Coronary artery (tissue), 2 donors: ENCODE measurements around the gene ZNF687.

Experiments
- DNase-seq: peaks from one replicate; pipeline ENCODE4 v3.0.0-alpha.2; 2017; ENCODE audit warnings: low spot score
- H3K27ac ChIP-seq, 2 donors: fragments of 200-600 bp; sonication (generic); one replicate each; pipeline ENCODE4 v1.5.1; 2016 to 2019
- H3K4me3 ChIP-seq: fragments of 200-600 bp; sonication (generic); 2 replicates; pipeline ENCODE4 v1.5.1; 2016; ENCODE audit warnings: mild to moderate bottlenecking, moderate library complexity
- TF ChIP-seq, protein P1 (sequence below): fragments of 200-600 bp; sonication (generic); IDR thresholded peaks from one replicate; pipeline ENCODE4 v1.5.1; 2019; ENCODE audit warnings: antibody characterized with exemption

Gene ZNF687

DNA sequence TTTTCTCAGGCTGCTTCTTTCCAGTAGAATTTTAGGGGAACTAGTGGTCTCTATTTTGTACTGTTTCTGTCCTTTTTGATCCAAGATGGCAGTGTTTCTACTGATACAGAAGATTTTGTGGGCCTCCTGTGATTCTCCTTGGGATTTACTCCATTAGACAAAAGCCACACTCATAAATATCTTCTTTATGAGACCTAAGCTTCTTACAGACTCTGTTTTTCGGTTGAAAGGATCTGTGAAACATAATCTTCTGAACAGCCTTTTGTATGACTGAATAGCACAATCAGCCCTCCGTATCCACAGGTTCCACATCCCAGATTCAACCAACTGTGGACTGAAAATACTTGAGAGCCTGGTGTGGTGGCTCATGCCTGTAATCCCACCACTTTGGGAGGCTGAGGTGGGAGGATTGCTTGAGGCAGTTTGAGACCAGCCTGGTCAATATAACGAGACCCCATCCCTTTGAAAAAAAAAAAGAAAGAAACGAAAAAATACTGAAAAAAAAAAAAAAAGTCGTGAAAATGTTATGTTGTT is 38.3 kb upstream of the ZNF687 start:
- H3K4me3 ChIP-seq = no peak overlapping the region
- H3K27ac ChIP-seq = no peak overlapping the region
- no peak for DNase-seq
- TF ChIP-seq, protein P1, sequence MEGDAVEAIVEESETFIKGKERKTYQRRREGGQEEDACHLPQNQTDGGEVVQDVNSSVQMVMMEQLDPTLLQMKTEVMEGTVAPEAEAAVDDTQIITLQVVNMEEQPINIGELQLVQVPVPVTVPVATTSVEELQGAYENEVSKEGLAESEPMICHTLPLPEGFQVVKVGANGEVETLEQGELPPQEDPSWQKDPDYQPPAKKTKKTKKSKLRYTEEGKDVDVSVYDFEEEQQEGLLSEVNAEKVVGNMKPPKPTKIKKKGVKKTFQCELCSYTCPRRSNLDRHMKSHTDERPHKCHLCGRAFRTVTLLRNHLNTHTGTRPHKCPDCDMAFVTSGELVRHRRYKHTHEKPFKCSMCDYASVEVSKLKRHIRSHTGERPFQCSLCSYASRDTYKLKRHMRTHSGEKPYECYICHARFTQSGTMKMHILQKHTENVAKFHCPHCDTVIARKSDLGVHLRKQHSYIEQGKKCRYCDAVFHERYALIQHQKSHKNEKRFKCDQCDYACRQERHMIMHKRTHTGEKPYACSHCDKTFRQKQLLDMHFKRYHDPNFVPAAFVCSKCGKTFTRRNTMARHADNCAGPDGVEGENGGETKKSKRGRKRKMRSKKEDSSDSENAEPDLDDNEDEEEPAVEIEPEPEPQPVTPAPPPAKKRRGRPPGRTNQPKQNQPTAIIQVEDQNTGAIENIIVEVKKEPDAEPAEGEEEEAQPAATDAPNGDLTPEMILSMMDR = no peak

DNA sequence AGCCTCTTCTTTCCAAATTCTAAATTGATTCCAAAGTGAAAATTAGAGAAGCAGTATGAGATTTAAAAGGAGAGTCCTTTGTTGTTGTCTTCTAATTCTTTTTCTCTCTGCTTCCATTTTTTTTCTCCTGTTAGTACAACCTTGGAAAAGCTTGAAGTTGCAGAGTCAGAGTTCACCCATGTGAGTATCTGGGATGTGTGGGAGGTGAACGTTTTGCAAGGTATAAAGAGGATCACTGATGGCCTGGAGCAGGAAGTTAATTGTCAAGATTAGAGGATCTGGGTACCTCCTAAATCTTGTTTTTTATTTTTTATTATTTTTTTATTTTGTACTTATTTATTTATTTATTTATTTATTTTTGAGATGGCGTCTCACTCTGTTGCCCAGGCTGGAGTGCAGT is 35.3 kb upstream of the ZNF687 start:
- DNase-seq = no peak
- Histone ChIP-seq H3K27ac (no peak overlapping the region), H3K4me3 (no peak overlapping the region)
- TF ChIP-seq, protein P1 = no peak

DNA sequence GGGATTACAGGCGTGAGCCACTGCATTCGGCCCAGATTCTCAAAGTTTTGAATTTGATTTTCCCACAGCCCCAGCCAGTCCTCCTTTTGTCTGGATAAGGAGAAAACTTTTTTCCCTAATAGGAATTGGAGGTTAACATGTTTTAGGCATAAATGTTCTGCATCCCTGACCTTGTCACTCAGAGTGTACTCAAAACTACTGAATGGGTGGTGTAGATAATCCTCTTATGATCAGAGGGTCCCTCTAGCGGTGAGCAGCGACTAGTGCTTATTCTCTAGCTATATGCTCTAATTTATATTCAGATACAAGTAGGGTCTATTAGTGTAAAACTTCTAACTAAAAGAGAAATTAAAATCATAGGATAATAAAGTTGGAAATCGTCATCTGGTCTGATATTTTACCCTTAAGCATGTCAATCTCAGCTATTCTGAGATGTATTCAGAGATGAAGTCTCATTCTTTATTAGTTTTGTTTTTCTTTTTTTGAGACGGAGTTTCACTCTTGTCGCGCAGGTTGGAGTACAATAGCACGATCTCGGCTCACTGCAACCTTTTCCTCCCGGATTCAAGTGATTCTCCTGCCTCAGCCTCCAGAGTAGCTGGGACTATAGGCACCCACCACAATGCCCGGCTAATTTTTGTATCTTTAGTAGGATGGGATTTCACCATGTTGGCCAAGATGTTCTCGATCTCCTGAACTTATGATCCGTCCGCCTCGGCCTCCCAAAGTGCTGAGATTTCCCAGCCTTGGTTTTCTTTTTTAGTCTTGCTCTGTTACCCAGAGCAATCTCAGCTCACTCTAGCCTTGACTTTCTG is 30.2 kb upstream of the ZNF687 start:
- H3K27ac ChIP-seq = no peak overlapping the region
- no peak for DNase-seq
- TF ChIP-seq, protein P1 = peak; percentile 72
- no peak overlapping the region for H3K4me3 ChIP-seq

DNA sequence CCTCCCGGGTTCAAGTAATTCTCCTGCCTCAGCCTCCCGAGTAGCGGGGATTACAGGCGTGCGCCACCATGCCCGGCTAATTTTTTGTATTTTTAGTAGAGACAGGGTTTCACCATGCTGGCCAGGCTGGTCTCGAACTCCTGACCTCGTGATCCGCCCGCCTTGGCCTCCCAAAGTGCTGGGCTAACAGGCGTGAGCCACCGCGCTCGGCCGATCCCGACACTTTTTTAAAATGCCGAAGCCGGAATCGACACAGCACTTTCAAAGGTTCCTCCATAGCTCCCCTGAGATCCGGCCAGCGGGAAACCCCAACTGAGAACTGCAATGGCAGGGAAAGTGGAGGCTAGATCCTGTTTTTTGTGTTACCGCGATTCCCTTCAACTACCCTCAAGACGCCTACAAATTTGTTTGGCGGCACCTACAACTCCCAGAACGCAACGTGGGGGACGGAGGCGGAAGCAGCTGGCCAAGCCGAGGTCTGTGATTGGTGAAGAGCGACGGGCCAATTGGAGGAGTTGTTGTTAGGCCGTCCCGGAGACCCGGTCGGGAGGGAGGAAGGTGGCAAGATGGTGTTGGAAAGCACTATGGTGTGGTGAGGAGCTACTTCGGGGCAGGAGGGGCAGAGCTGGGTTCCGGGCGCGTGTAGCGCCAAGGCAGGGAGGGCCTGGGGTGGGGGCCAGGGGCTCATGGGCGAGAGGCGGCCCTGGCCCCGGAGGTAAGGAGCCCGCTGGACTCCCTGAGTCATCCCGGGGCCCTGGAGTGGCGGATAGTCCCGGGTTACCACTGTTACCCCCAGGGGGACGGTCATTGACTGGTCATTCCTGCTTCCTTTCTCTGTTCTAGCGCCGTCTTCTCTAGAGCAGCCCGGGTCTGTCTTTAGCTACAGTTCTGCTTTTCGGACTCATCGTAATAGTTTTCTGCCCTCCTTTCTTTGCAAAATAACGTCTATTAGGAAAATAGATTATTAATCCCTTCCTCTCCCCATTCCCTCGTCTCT is 27.6 kb upstream of the ZNF687 start, which contains the start of gene PSMD4:
Gene PSMD4, plus strand, starts transcription at position 518 of the 997 bp plus-strand sequence. Its CDS starts 49 bp downstream, at position 567.
- TF ChIP-seq, protein P1 = no peak
- H3K27ac ChIP-seq = peak within 1 kb of the TSS; percentile 90 to 91
- peak within 1 kb of the TSS; percentile 90 for H3K4me3 ChIP-seq
- DNase-seq = peak; percentile 98

DNA sequence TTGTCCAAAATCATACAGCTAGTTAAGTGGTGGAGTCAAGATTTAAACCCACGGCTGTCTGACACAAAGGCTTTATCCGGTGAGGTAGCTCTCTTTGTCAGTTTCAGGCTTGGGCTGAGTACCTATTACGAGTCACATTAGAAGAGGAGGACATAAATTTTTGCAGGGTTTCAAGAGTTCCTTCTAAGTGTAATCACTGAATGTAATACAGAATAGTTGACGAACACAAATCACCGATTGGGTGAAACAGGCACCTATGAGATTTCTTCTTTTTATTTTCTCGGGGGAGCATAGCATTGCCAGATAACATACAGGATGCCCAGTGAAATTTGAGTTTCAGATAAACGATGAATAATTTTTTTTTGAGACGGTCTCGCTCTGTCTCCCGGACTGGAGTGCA is 26.7 kb upstream of the ZNF687 start:
- TF ChIP-seq, protein P1 = no peak
- H3K4me3 ChIP-seq = peak overlapping the region; percentile 90
- no peak for DNase-seq
- H3K27ac ChIP-seq = peak overlapping the region; percentile 90 to 91

DNA sequence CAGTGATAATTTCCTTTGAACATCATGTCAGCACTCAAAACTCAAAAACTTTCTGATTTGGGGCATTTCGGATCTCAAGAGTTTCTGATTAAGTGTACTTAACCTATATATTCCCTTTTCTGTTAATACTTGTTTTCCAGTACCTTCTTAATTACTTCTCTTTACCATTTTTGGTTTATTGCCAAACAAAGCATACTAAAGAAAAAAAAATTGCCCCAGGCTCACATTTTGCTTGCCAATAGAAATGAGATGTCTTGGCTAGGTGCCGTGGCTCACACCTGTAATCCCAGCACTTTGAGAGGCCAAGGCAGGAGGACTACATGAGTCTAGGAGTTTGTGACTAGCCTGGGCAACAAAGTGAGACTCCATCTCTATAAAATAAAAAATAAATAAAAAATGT is 22.7 kb upstream of the ZNF687 start:
- Histone ChIP-seq H3K27ac (no peak overlapping the region), H3K4me3 (no peak overlapping the region)
- TF ChIP-seq, protein P1 = no peak
- no peak for DNase-seq
